ENCODE results near the gene HSF5.
"Not testable (repeated sequence)": the region's sequence is repeated elsewhere in the genome, so short reads cannot be mapped to it uniquely, and the experiment has no call there.

HSF5 gene

DNA sequence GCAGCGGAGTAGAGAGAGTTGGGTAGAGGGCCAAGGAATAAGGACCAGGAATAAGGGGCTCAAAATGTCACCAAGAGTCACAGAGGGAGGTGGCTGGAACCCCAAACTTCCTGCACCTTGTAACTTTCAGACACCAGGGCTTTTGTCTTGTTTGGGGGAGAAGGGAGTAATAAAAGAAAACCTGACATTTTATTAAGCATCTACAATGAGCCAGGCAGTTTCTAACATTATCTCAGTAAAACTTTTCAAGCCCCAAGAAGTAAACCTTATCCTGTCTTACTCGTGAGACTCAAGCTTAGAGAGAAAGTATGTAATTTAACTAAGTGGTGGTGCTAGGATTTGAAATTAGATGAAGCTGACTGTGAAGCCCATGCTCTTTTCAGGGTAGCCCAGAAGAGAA is 27.1 kb upstream of the HSF5 start:
- DNase-seq = no peak

DNA sequence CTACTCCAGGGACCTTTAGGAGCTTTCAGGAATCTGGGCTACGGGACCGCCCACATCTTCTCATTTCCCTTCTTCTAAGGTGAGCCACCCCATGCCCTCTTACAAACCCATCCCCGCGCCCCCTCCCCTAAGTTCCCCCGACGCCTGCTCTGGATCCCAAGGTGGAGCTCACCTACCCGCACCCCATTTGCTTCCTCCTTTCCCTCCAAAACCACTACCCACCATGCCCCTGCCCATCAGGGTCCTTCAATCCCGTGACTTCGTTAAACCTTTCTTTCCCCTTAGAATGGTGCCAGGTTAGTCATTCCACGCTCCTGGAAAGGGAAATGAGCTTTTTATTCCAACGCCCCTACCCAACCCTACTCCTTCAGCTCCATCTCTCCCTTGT is 26.6 kb upstream of the HSF5 start:
- no peak for DNase-seq

DNA sequence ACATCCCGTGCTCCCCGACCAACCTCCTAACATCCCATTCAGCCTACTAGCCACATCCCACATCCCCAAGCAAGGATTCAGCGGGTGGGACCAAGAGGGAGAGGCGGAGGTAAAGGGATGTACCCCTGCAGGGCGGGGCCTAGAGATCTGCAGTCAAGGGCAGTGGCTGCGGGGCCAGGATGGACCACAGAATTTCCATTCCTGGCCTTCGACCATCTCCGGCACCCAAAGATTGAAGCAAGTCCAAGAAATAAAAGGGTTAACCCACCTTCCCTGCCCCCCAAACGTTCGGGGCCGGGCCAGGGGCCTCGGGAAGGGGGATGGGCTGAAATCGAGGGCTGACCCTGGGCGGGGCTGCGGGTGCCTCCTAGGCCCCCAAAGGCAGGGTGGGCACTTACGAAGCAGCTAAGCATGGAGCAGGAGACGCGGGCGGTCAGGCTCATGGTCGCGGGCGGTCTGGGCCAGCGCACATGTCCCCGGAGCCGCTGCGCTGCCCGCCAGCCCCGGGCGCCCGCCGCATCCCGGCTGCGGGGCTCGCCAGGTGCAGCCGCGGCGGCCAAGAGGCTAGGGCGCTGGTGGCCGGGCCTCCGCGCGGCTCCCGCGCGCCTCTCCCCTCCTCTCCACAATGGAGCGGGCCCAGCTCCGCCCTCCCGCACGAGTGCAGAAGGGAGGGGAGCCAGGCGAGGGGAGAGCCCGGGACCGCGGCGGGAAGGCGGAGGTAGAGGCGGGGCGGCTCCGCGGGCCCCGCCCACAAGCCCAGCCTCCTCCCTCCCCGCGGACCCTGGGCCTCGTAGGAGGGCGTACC is 26.0 kb upstream of the HSF5 start, which contains the start of gene MTMR4:
MTMR4 (minus strand) TSS at position 674 of the 805 bp plus-strand sequence; CDS start at position 443, 231 bp downstream.
- DNase-seq = peak; percentile 88

DNA sequence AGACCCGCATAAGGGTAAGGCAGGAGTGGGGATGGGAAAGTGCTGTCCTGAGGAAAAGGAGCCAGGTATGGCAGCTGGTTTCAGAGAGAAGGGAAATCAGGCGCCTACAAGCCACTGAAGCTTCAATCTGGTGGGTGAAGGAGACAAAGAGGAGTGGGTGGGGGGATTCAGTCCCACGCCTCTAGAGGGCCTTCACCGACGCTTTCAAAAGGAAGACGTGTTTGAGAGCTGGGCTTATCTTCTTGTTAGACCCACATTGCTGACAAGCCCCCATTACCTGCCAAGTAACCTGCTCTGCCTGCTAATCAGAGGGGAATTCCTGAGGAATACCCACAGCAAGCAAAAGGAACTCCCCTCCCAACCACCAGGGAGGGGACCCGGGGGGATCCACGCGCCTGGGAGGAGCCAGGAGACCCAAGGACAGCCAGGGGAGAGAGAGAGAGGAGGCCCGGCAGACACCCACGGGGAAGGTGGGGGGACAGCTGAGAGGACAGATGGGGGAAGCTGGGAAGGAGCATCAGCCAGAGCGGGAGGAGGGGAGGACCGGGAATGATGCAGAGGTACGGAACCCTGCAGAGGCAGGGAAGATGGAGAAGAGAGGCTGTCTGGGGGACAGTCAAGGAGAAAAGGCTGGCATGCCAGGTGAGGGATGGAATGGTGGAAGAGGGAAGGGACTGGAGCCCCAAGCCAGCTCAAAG is 25.2 kb upstream of the HSF5 start:
- DNase-seq = no peak

DNA sequence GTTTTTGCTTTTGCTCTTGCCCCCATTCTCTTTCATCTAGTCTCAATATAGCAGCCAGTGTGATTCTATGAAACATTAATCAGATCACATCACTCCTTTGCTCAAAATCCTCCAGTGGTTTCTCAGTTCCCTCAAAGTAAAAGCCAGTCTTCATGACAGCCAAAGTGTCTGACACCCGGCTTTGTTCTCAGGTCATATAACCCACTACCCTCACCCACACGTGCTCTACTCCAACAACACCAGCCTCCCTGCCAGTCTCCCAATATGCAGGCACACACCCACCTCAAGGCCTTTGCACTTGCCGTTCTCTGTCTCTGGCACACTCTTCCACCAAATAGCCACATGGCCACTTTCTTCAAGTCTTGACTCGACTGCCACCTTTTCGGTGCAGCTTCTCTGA is 21.9 kb upstream of the HSF5 start:
- DNase-seq = no peak

DNA sequence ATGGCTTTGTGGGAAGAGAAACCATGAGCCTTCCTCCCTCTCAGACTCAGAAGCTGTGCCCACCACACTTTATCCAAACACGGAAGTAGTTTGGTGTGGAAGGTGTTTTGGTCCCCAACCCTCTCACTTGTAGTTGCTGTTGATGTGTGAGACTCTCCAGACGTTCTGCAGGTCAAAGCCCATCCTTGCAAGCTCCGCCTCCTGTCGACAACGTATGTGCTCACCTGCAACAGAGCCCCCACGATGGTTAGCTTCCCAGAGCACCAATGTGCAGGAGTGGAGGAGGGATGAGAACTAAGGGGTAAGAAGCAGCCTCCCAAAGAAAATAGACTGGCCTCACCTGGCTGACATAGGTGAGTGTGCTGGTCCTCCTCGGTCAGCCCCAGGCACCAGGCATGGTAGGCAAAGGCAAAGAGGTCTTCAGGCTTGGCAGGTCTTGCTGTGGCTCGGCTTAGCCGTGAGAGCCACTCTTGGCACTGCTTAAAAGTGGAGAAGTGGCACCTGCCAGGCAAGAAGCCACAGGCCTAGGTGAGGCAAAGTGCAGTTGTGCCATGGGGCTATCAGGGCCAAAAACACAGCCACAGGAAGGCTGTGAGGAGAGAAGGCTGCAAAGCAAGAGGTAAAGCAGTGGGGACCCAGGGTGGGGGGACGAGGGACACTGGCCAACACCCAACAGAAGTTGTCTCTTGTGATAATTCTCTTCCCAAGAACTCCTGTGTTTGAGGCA is 20.3 kb upstream of the HSF5 start:
- no peak for DNase-seq

DNA sequence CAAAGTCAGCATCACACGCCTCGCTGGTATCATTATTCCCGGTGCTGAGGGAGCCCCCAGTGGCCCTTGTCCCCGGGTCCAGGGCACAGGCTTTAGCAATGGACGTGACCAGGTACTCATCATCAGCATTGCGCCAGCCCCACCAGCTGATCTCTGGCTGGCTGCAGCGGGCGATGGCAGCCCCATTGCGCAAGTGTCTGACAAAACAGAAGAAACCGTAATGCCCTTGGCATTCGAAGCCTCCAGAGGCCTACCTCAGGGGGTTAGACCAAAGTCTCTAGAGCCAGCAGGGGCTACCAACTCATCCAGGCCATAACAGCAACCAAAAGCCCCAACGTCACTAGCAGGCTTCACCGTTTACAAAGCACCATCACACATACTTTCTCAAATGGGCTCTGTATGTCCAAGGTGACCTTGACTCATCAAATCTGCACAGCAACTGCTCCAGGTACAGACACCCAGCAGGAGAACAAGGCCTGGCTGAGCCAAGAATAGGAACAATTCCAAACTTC is 19.0 kb upstream of the HSF5 start:
- no peak for DNase-seq

DNA sequence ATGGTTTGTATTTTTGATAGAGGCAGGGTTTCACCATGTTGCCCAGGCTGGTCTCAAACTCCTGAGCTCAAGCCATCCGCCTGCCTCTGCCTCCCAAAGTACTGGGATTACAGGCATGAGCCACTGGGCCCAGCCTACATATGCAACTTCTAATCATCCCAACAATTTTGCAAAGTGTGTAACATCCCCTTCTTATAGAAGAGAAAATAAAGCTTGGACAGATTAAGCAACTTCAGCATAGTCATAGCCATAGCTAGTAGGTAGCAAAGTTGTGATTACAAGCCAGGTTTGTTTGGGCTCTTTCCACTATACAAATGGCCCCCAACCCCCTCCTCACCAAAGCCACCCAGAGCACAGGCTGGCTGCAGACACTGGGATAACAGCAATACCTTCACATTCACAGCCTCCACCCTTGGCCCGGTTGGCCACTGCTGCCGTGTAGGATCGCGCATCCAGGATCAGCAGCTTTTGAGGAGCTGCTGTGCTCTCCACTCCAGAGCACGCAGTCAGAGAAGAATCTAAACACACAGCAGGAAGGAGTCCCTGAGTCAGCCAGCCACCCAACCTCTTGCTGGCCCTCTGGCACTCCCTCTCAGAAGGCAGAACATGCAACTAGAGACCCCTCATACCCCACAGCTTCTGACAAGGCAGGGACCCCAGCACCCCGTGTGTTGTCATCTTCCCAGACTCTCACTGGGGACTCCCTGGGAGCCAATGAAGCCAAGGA is 18.3 kb upstream of the HSF5 start:
- DNase-seq = no peak

DNA sequence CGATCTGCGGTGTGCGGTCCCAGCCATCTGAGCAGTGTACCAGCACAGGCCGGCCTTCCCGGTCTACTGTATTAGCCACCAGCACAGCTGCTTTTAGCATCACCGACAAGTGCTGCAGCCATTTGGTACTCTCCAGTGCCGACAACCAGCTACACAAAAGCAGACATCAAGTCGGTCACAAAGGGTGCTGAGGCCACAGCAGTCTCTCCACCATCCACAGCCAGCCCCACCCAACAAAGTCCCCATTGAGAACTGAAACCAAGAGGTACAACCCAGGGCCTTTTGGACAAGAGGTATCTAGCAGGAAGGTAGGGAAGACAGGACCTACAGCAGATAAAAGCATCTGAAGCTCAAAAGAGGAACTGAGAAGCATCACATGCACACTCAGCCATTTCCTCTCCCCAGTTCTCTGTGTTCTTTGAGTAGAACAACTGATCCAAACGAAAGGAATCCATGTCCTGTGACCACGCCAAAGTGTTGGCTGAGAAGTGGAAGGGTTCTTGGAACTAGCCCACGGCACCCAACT is 16.7 kb upstream of the HSF5 start:
- DNase-seq = no peak

DNA sequence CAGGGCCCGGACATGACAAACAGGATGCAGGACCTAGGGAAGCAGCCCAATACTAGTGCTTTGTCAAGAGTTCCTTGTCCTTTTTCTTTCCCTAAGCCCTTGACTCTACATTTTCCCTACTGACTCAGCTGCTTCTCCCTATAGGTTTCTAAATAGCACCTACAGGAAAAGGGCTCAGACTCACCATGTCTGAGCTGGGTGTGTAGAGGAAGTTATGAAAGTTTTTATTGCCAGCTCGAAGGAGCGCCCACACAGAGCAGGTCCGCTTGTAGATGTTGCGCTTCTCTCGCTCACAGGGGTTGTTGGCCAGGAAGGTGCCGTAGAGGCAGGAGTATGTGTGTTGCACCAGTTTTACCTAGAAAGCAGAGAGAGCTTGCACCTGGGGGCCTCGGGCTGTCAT is 15.7 kb upstream of the HSF5 start:
- DNase-seq = no peak

DNA sequence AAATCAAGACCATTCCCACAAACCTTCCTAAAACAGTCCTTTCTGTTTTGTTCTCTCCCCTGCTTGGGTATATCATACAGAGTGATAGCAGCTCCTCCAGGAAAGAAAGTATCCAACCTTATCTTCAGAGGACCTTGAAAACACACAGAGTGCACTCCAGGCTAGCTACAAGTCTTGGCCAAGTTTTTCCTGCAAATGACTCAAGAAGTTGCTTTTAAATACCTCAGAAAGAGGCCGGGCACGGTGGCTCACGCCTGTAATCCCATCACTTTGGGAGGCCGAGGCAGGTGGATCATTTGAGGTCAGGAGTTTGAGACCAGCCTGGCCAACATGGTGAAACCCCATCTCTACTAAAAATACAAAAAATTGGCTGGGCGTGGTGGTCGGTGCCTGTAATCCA is 14.9 kb upstream of the HSF5 start:
- not testable (repeated sequence) for DNase-seq

DNA sequence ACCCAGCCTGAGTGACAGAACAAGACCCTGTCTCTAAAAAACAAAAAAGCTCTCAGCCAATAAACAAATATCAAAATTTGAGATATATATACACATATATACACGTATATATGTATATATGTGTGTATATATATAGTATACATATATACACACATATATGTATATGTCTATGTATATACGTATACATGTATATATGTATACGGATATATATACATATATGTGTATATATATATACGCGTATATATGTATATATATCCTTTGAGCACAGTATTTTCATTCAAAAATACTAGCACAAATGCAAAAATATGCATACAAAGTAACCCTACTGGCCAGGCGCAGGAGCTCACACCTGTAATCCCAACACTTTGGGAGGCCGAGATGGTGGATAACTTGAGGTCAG is 13.2 kb upstream of the HSF5 start:
- no peak for DNase-seq

DNA sequence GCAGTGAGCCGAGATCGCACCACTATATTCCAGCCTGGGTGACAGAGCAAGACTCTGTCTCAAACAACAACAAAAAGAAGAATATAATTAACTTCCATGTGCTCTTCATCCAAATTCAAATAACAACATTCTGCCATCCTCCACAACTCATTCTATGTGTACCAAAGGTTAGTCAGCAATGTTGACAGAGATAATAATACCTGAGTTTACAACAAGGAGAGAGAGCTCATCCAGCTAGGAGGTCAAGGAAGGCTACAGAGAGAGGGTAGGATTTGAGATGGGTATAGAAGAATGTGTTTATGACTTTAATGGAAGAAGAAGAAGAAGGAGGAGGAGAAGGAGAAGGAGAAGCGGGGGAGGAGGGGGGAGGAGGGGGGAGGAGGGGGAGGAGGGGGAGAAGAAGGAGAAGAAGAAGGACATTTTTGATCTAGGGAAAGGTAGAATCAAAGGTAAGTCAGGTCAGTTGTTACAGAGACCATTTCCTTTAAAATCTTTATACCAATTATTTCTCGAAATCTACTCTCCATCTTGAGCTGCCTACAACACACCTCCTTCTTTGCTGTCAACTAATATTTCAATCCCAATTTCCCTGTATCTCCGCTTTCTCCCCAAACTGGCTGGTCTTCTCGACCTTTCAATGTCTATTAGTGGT is 10.1 kb upstream of the HSF5 start:
- DNase-seq = no peak

DNA sequence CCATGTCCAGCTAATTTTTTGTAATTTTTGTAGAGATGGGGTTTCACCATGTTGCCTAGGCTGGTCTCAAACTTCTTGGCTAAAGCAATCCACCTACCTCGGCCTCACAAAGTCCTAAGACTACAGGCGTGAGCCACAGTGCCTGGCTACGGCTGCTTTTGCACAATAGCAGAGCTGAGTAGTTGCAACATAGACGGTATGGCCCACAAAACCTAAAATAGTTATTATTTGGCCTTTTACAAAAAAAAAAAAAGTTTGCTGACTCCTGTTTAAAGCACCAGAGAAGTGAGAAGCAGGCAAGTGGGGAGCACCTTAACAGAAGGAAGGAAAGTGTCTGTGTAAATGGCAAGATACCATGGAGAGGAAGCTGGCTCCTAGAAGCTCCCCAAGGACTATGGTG is 5.3 kb upstream of the HSF5 start:
- DNase-seq = no peak

DNA sequence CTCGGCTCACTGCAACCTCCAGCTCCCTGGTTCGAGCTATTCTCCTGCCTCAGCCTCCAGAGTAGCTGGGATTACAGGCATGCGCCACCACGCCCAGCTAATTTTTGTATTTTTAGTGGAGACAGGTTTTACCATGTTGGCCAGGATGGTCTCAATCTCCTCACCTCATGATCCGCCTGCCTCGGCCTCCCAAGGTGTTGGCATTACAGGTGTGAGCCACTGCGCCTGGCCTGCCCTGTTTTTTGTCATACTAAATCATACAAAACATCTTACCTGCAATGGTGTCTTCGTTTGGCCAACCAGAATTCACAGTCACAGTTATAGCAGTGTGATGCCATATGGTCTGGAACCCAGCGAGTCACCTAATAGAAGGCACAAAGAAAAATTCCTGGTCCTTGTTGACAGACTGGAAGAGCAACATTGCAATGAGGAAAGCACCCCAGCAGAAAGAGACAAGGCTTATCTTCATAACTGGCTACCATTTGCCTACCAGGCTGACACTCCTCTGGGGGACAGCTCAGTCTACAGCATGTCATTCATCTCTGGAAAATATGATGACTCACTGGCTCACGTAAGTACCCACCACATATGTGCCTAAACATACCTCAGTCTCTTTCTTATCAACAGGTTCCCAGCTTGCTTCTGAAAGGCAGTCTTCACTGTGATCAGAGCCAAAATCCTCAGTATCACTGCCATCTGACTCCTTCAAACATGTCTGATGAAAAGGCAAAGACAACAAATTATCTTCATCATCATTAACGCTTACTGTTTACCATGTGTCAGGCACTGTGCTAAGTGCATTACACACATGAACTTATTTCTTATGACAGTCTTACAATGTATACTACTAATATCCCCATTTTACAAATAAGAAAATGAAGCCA is 4.3 kb upstream of the HSF5 start:
- DNase-seq = no peak

DNA sequence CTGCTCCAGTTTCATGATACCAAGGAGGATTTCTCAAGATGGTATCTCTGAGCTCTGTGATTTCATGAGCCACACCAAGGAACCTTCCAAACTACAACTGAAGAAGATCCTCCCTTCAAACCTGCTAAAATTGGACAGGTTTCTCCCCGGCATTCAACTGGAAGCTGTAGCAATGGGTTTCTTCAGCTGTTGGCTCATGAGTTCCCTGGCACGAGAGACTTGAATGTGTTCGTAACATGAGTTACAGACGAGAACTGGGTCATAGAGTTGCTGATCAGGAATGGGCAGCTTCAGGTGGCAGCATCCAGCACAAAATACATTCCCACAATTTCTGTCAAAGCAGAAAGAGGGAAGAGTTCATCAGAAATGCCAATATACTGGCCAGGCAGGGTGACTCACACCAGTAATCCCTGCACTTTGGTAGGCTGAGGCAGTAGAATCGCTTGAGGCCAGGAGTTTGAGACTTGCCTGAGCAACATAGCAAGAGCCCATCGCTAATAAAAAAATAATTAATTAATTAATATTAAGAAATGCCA is 3.4 kb upstream of the HSF5 start:
- no peak for DNase-seq

DNA sequence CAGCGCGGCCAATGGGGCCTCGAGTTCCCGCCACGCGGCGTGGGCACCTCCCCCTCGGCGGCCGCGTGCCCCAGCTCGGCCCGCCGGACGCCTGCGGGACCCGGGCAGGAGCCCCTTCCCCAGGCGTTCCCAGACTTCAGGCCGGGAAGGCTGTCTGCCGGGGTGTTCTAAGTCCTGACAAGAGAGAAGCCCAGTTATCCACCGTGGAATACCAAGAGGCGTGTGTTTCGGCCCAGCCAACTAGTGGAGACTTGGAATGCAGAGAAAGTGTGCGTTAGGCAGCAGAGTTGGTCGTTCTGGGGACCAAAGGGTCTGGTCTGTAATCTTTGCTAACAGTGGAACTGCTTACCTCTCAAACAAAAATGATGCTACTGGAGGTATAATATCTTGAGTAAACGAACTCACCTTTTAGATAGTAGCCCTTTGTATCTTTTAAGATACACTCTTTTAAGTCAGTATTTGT is 251 bp upstream of the HSF5 start:
- DNase-seq = no peak

DNA sequence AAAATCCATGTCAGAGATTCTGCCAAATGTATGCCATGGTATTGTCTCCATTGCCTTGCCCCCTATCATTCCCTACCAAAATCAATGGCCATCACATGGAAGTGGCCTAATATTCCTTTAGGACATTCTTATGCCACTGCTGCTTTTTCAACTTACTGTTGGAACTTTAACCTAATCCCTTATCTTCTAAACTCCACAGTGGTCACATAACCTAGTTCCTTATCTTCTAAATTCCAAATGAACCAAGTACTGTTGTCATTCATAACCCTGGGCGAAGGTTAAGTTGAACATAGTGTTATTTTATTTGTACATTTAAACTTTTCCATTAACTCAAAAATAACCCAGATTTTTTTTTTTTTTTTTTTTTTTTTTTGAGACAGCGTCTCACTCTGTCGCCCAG is 3.6 kb downstream of the HSF5 start:
- no peak for DNase-seq

DNA sequence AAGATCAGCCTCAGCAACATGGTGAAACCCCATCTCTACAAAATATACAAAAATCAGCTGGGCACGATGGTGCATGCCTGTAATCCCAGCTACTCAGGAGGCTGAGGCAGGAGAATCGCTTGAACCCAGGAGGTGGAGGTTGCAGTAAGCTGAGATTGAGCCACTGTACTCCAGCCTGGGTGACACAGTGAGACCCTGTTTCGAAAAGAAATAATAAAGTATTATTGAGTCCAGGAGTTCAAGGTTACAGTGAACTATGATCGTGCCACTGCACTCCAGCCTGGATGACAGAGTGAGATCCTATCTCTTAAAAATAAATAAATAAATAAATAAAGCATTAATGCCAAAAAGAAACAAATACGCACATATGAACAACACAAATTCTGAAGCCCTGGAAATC is 6.4 kb downstream of the HSF5 start:
- not testable (repeated sequence) for DNase-seq

DNA sequence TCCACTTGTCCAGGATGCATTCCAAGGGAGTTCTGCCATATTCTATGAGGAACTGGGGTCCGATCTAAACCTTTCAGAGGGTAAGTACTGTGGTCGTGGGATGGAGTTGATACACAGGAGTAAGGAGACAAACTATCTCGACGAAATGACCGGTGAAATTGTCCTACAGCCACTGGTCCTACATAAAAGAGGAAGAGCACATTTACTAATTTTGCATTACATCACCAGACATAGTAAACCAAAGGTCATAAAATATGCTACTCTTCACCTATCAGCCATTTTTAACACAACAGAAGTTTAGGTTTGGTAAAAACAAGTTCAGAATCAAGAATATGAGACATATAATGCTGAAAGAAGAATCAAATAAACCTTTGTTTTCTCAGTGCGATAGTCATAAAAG is 8.1 kb downstream of the HSF5 start:
- DNase-seq = no peak

DNA sequence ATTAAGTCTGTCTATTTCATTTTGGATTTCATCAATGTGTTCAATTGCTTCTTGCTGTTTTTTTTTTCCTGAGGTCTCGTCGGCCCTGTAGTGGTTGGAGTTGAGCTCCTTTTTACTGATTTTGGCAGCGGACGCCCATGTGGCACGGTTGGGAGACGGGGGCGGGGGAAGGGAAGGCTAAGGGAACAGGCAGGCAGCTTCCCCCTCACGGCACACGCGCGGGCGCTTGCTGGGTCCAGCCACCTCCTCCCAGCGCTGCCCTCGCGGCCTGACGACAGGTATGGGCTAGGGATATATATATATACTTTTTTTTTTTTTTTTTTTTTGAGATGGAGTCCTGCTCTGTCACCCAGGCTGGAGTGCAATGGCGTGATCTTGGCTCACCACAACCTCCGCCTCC is 11.4 kb downstream of the HSF5 start:
- no peak for DNase-seq

Measured in femur (tissue), 1 donor.